KOPT-K1 (cell line): ENCODE measurements around the gene WDR7.

Experiments
- H3K27ac ChIP-seq: fragments of 200-600 bp; sonication (generic); 2 replicates; pipeline ENCODE4 v1.5.1; 2016; ENCODE audit warnings: antibody characterized with exemption, mild to moderate bottlenecking, low read depth, low read length; ENCODE audit not compliant: poor library complexity, severe bottlenecking
- H3K36me3 ChIP-seq: fragments of 200-600 bp; sonication (generic); 2 replicates; pipeline ENCODE4 v1.5.1; 2017; ENCODE audit warnings: antibody characterized with exemption, mild to moderate bottlenecking, low read length, moderate library complexity; ENCODE audit not compliant: insufficient read depth
- H3K9me3 ChIP-seq: fragments of 200-600 bp; sonication (generic); 2 replicates; pipeline ENCODE4 v1.5.1; 2017; ENCODE audit warnings: antibody characterized with exemption, low read length, mild to moderate bottlenecking; ENCODE audit not compliant: insufficient read depth, poor library complexity, severe bottlenecking

WDR7 gene

DNA sequence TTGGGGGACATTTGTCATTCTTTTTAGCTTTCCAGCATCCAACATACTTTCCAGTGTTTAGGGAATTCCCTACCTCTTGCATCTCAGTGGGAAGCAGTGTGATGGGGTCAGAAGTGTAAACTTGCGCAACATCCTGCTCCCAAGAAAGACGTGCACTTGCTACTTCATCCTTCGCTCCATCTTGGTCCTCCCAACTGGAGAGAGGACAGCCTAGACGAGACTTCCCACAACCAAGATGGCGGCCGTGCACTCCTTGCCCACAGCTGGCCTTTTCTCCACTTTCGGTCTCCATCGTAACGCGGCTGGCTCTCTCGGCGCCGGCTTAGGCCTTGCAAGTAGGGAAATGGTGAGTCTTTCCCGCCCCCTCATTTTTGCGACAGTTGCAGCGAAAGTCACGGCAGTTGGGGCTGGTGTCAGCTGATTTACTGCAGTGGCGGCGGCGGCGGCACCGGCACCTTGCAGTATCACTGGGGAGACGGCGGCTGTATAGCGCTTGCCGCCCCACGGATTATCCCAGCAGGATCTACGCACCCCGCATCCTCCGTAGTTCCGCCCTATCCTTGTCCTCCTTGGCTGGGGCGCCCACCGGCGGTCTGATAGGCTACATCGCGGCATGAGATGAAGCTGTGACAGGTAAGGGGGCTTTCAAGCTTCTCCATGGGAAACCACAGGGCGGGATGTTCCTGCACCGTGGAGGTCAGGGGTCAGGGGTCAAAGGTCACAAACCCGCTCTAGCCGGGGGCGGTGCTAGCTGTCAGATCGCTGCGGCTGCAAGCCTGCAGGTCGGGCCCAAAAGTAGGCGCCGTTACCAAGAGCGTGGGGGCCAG lies at the start of gene WDR7:
TSS of gene WDR7 (plus strand) at position 416 of the 827 bp plus-strand sequence. CDS start 21,157 bp downstream, outside the sequence.
- peaks cover 8% of the 10 kb centered on the region for H3K9me3 ChIP-seq
- H3K27ac ChIP-seq, result peak within 1 kb of the TSS; percentile 87
- peaks cover 7% of the 10 kb centered on the region; the same call in 1 of the 2 replicates for H3K36me3 ChIP-seq

DNA sequence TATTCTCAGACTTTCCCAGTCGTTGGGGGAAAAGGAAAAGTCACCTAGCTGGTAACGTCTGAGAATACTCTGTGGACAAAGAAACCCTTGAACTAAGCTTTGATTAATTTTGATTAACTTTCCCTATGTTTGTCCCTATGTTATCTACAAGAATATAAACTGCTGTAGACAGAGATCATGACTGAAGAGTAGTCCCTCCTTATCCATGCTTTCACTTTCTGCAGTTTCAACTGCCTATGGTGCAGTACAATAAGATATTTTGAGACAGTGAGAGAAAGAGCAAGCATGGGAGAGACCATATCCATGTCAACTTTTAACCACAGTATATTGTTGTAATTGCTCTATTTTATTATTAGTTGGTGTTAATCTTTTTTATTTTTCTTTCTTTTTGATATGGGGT lies 44.5 kb upstream of the WDR7 start:
- H3K36me3 ChIP-seq, result peaks cover 90% of the 10 kb centered on the region
- H3K9me3 ChIP-seq, result no peaks in the 10 kb centered on the region
- no peak overlapping the region for H3K27ac ChIP-seq

DNA sequence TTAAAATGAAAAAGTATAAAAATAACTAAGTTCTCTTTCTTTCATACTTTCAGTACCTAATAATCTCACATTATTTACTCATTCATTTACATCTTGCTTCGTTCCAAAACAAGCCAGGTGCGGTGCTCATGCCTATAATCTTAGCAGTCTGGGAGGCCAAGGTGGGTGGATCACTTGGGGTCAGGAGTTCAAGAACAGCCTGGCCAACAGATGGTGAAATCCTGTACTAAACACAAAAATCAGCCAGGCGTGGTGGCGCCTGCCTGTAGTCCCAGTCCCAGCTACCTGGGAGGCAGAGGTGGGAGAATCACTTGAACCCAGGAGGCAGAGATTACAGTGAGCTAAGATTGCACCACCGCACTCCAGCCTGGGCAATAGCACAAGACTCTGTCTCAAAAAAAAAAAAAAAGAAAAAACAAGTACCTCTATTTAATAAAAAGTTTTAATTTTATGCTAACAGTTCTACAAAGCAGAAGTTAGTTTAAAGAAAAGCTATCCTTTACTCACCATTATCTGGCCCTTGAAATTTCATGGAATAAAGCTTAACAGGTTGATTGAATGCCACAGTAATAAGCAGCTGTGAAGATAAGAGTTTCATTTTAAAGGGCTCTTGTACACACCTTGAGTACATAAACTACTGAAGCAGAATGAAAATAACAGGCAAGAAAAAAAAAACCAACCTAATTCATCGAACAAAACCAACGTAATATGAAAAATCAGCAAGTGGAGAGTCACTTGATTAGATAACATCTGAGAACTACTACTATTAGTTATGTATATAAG lies 35.2 kb upstream of the WDR7 start:
- Histone ChIP-seq H3K9me3 (no peaks in the 10 kb centered on the region), H3K36me3 (peaks cover 91% of the 10 kb centered on the region), H3K27ac (no peak overlapping the region)

DNA sequence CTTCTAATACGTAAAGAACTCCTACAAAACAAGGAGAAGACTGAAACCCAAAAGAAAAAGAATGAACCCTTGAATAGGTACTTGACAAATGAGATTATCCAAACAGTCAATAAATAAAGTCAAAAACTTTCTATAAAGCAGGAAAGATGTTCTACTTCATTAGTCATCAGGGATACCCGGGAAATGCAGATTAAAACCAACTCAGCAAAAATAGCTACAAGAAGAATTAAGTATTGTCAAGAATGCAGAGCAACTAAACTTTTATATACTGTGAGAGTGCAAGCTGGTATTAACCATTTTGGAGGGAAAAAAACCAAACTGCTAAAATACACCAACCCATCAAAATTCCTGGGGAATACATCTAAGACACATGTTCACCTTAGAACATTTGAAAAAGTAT lies 23.2 kb upstream of the WDR7 start:
- Histone ChIP-seq H3K9me3 (no peaks in the 10 kb centered on the region), H3K36me3 (peaks cover 66% of the 10 kb centered on the region), H3K27ac (no peak overlapping the region)

DNA sequence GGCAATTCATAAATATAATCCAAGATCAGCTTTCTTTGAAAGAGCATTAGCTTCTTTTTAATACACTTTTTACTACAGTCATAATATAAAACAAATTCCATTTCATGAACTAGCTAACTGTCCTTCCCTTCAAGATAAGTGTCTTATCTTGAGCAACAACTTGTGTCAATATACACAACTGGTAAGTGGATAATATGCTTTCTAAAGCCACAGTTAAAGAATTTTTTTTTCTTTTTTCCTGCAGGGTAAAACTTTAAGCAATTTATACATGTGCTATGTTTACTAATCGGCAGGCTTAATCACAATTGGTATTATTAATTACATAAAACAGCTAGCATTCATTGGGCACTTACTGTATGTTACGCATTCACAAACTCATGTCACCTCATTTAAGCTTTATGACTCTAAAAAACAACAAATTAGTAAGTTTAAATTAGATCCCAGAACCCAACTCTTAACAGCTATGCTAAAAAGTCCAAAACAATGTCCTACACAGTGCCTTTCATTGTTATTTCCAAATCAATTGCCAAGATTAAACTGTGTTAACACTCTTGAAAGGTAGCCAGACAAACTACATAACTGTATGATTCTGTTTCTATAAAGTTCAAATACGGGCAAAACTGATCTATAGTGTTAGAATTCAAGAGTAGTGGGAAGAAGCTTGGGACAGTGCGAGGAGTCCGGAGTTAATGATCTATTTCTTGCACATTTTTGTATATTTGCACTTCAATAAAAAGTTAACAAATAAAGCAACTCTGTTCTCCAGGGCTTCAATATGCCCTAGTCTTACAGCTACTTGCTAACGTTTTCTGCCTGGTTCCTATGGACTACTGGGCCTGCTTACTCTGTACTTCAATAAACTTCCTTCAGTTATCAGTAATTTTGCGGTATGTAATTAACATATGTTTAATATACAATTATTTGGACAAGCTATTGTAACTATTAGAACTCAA lies 18.8 kb upstream of the WDR7 start:
- Histone ChIP-seq H3K36me3 (peaks cover 60% of the 10 kb centered on the region), H3K27ac (no peak overlapping the region)

DNA sequence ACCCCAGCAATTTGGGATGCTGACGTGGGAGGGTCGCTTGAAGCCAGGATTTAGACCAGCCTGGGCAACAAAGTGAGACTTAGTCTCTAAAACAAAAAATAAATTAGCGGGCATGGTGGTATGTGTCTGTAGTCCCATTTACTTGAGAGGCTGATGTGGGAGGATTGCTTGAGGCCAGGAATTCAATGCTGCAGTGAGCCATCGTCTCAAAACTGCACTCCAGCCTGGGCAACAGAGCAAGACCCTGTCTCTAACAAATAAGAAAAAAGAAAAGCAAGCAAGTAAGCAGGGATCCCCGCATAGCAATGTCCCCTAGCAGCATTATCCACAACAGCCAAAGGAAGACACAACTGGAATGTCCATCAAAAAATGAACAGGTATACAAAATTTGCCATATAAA lies 16.2 kb upstream of the WDR7 start:
- Histone ChIP-seq H3K36me3 (peaks cover 52% of the 10 kb centered on the region), H3K9me3 (no peaks in the 10 kb centered on the region), H3K27ac (no peak overlapping the region)

More for the DNA sequence above, 18.8 kb upstream of the WDR7 start:
- no peaks in the 10 kb centered on the region for H3K9me3 ChIP-seq

DNA sequence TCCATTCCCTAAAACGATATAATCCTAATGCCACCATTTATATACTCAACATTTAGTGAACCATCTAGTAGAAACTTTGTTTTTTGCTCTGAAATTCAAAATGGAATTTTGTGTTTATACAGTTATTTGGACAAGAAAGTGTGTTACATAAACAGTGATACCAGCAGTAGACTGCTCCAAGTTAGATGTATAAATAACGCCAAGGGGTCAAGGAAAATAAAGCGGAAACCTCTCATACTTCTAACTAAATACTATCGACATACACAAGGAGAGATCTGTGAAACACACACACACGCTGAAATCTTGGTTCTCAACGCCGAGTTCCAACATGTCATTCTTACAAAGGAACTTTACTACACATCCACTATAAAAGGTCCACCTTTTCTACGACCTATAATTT lies 14.0 kb upstream of the WDR7 start:
- H3K36me3 ChIP-seq, result peaks cover 33% of the 10 kb centered on the region
- H3K9me3 ChIP-seq, result no peaks in the 10 kb centered on the region
- H3K27ac ChIP-seq, result peak overlapping the region; percentile 77

DNA sequence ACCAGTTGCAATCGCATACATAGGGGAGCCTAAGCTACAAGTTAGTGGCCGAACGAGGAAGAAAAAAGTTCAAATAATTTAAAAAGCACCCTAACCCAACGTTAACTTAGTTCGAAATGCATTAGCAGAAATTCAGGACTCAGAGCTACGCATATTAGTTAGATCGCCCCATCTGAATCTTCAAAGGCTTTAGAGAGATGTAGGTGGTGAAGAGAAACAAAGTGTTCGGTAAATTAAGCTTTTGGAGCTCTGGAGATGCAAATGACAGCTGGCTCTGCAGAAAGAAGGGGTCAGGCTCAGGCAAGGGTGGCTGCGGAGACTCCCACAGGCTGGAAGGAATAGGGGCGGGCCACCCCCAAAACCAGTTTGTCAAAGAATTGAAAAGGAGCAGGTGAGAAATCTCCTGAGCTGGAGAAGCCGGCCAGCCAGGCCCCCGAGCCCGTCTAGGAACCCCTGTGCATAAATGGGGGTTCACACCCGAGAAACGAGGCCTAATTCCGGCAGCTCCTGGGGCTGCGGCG lies 13.4 kb upstream of the WDR7 start:
- no peaks in the 10 kb centered on the region for H3K9me3 ChIP-seq
- peaks cover 27% of the 10 kb centered on the region for H3K36me3 ChIP-seq
- peak overlapping the region; percentile 77 for H3K27ac ChIP-seq

DNA sequence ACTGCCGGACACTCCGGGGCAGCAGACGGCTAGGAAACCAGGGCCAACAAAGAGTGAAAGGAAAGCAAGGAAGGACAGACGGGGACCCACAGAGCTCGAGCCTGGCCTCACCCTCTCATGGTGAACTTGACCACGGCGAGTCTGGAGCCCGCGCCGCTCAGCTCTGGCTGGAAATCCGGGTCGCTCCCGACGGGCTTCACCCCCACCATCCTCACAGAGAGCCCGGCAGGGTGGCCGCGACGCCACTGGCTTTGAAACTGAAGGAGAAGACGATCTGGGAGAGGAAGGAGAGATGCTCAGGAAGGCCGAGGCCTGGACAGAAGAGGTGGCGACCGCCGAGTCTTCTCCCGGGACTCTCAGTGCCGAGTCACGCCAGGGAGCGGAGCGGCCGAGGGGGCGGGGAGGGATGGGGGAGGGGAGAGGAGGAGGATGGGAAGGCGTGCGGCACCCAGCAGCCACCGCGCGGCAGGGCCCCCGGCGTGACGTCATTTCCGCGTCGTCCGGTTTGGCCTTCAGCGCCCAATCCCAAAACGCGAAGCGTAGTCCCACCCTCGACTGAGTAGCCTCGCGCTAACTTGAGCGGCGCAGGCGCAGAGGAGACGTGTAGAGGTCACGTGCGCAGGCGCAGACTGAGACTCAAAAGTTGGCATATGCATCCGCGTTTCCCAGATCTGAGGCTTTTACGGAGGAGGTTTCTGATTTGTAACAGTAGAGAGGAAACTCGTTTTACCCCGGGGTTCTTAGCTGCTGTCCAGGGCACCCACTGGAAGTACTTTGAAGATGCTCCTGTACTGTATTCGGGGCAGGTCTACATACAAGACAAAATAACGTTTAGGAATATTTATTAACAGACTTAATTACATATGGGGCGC lies 12.7 kb upstream of the WDR7 start, which contains the start of gene TXNL1:
TSS of gene TXNL1 (minus strand) at position 361 of the 872 bp plus-strand sequence. CDS start at position 209, 152 bp downstream.
- peak within 1 kb of the TSS; percentile 77 for H3K27ac ChIP-seq
- no peaks in the 10 kb centered on the region for H3K9me3 ChIP-seq
- peaks cover 20% of the 10 kb centered on the region for H3K36me3 ChIP-seq

DNA sequence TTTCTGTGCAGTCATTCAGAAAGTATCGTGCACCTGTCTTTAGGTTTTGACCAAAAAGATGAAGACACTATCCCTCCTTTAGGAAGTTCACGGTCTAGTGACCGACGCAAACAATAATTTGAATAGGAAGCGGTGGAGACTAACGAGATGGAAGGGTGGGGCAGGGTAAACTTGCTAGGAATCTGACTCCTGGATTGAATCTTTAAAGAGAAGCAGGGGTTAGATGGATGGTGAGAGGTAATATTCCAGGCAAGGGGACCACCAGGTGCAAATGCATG lies 12.1 kb upstream of the WDR7 start:
- peaks cover 15% of the 10 kb centered on the region for H3K36me3 ChIP-seq
- peak overlapping the region; percentile 77 for H3K27ac ChIP-seq

DNA sequence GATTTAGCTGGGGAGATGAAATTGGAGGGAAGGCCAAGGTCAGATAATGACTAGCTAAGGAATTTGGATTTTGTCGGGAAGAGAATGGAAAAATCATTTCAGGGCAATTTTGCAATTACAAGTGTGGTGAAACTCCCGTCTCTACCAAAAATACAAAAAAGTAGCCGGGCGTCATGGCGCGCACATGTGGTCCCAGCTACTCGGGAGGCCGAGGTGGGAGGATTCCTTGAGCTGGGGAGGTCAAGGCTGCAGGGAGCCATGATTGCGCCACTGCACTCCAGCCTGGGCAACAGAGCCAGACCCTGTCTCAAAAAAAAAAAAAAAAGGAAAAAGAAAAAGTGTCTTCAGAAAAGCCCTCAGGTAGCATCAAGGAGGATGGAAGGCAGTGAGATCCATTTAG lies 11.6 kb upstream of the WDR7 start:
- no peaks in the 10 kb centered on the region for H3K9me3 ChIP-seq
- peaks cover 10% of the 10 kb centered on the region for H3K36me3 ChIP-seq
- H3K27ac ChIP-seq, result peak overlapping the region; percentile 77

More for the DNA sequence above, 12.1 kb upstream of the WDR7 start:
- H3K9me3 ChIP-seq, result no peaks in the 10 kb centered on the region

DNA sequence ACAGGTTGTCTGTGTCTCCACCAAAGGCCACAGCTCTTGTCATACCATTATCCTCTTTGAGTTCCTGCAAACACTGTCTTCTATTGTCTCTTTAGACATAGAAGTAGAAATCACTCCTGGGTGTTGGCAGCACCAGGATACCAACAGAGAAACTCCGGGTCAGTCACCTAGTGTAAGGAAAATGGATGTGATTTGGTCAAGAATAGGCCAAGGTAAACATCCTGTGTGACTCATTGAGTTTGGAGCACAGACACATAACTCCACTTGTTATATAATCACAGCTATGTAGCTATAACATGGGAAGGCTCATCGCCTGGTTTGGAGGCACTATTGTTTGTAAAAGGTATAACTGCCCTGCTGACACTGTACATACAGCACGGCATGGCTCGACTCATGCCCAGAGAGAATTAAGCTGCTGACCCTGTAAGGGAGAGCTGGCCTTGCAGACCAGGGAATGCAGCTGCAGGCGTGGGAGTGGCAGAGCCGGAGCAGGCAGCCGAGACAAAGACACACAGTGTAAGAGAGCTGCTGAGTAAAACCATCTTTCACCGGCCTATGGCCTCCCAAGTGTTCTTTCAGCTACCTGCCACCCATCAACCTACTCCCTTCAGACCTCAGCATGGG lies 9.3 kb upstream of the WDR7 start:
- no peaks in the 10 kb centered on the region for H3K36me3 ChIP-seq
- no peak overlapping the region for H3K27ac ChIP-seq
- H3K9me3 ChIP-seq, result no peaks in the 10 kb centered on the region

DNA sequence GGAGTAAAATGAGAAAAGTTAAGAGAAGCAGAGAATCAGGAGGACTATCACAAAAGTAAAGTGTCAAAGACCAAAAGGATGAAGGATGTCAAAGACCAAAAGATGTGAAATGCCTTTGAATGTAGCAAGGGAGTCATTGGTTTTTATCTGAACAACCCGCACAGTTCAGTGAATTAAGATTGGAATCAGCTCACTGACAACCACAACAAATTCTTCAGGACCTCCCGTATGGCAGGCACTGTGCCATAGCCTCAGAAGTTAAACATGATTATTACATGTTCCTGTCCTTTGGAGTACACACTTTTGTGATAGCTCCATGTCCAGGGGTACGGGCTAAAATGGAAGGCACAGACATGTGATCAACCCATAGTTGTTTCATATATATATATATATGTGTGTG lies 7.8 kb upstream of the WDR7 start:
- no peak overlapping the region for H3K27ac ChIP-seq
- H3K36me3 ChIP-seq, result peaks cover 4% of the 10 kb centered on the region; the same call in 1 of the 2 replicates
- H3K9me3 ChIP-seq, result no peaks in the 10 kb centered on the region
